Measurements from ENCODE around the gene DTYMK. TPM values are rescaled to one million over a fixed set of nuclear protein-coding genes. Genes with fewer than 3 reads are reported as not detected.

DTYMK gene
- polyA plus RNA-seq, 1 donor from 2014 or later: 40.5 TPM

DNA sequence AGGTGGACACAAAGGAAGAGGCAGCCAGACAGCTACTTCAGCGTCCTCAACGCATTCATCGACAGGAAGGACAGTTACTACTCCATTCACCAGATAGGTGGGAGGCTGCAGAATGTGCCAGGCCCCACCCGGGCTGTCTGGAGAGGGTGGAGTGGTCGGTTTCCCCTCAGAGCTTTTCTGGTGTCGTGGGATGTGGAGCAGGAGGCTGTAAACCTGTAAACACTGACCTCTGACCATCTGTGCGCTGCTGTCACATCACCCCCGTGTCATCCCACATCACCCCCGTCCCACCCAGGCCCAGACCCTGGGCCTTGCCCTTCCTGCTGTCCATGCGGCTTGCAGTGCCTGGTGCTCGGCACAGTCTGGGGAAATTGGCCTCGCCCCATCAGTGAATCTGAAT is 32.1 kb downstream of the DTYMK start:
- peaks cover 8% of the 10 kb centered on the region for H3K36me3 Mint-ChIP-seq
- no peak overlapping the region for H3K4me3 Mint-ChIP-seq
- H3K27me3 Mint-ChIP-seq: no peaks in the 10 kb centered on the region
- H3K9me3 Mint-ChIP-seq: no peaks in the 10 kb centered on the region
- no peak overlapping the region for H3K27ac Mint-ChIP-seq
- no peaks in the 10 kb centered on the region for H3K4me1 Mint-ChIP-seq

DNA sequence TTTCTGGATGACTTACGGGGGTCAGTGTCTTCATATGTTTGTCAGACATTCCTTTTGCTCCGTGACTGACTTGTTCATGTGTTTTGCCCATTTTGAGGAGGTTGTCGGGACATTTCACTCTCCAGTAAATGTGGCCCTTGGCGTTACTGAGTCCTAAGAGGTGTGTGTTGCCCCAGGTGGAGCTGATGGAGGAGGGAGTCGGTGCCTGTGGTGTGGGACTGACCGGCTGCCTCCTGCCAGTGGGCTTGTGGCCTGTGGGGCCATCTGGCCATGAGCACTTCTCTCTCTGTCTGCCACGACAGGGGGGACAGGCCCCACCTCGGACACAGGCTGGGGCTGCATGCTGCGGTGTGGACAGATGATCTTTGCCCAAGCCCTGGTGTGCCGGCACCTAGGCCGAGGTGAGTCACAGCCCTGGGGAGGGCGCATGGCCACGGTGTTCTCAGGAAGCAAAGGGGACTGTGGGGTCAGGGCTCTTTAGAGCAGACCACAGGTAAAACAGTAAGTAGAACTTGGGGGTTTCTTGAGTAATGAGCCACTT is 33.3 kb downstream of the DTYMK start:
- Mint-ChIP-seq H3K9me3 (no peaks in the 10 kb centered on the region), H3K4me3 (no peak overlapping the region), H3K27ac (no peak overlapping the region), H3K27me3 (no peaks in the 10 kb centered on the region), H3K4me1 (peaks cover 0 to 4% (median 3%) of the 10 kb centered on the region in 3 donors), H3K36me3 (peaks cover 5% of the 10 kb centered on the region)

DNA sequence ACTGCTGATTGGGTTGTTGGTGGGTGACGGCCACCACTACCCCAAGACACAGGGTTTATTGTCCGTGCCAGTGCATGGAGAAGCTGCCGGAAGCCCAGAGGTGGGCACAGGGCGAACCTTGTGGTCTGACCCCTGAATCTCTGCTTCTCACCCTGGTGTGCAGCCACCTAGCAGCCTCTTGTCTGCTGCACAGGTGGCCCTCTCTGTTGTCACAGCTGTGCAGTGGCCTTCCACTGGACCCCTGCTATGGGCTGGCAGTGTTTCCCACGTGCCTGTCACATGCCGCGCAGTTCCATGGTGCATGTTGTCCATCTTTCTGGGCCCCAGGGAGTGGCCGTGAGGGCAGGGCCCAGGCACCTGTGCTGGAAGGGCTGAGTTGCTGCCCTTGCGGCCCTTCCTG is 33.9 kb downstream of the DTYMK start:
- Mint-ChIP-seq H3K27ac (no peak overlapping the region), H3K4me1 (peaks cover 0 to 4% (median 3%) of the 10 kb centered on the region in 3 donors), H3K4me3 (no peak overlapping the region), H3K36me3 (peaks cover 5% of the 10 kb centered on the region), H3K9me3 (no peaks in the 10 kb centered on the region), H3K27me3 (no peaks in the 10 kb centered on the region)

DNA sequence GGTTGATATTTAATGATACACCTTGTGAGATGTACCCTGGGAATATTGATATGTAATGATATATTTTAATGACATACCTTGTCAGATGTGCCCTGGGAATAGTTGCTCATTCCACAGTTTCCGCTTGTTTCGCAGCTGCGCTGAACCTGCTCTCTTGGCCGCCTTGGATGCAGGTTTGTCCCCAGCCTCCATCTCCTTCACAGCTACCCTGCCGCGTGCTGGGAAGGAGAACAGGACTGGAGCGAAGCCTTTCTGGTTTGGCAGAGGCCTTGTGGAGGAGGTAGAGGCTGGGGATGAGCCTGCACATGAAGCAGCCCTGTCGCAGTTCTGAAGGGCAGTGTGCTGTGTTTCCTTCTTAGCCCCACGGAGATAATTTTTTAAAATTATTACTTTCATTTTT is 34.5 kb downstream of the DTYMK start:
- H3K4me3 Mint-ChIP-seq: no peak overlapping the region

DNA sequence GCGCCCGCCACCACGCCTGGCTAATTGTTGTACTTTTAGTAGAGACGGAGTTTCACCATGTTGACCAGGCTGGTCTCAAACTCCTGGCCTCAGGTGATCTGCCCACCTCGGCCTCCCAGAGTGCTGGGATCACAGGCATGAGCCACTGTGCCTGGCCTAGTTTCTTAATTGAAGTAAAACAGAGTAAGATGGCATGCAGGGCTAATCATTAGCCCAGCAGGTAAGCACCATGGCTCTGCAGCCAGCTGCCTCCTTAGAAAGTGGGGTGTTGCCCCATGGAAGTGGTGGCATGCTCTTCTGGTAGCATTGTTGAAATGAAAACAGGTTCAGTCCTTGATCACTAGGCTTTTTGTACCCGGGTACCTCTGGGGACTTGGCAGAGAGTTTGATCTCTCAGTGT is 36.7 kb downstream of the DTYMK start:
- Mint-ChIP-seq H3K27ac (no peak overlapping the region), H3K27me3 (no peaks in the 10 kb centered on the region), H3K36me3 (peaks cover 2% of the 10 kb centered on the region), H3K4me3 (no peak overlapping the region), H3K4me1 (peaks cover 0 to 6% (median 4%) of the 10 kb centered on the region in 3 donors), H3K9me3 (no peaks in the 10 kb centered on the region)

More for the DNA sequence above, 34.5 kb downstream of the DTYMK start:
- Mint-ChIP-seq H3K36me3 (peaks cover 5% of the 10 kb centered on the region), H3K4me1 (peaks cover 0 to 4% (median 3%) of the 10 kb centered on the region in 3 donors), H3K27me3 (no peaks in the 10 kb centered on the region), H3K9me3 (no peaks in the 10 kb centered on the region), H3K27ac (no peak overlapping the region)

DNA sequence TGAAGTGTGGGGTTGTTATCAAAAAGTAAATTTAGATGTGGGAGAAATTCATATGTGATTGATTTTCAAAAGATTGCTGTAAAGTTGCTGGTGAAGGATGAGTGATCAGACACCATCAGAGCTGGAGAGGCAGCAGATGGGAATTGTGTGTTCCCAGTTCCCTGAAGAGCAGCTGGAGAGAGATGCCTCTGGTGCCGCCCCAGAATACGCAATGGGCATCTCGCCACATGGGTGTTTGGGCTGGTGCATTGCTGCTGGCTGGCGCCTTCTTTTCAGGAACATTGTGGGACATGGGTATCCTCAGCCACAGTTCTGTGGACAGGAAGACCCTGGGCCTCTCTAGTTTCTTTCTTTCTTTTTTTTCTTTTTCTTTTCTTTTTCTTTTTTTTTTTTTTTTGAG is 37.2 kb downstream of the DTYMK start:
- Mint-ChIP-seq H3K4me1 (peaks cover 0 to 6% (median 4%) of the 10 kb centered on the region in 3 donors), H3K27me3 (no peaks in the 10 kb centered on the region), H3K9me3 (no peaks in the 10 kb centered on the region), H3K36me3 (peaks cover 2% of the 10 kb centered on the region), H3K27ac (no peak overlapping the region), H3K4me3 (no peak overlapping the region)

DNA sequence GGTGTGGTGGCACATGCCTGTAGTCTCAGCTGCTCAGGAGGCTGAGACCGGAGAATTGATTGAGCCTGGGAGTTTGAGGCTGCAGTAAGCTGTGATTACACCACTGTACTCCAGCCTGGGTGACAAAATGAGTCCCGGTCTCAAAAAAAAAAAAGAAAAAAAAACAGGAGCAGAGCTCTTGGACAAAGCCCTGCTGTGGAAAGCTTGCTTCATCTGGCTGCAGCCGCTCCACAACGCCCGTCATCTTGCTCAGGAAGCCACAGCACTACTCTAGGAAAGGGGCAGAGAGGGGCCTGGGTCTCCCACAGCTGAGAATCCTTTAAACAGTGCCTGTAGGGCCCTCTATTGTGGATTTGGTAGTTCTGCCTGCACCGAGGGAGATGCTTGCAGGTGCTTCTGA is 38.2 kb downstream of the DTYMK start:
- peak overlapping the region in 2 of 3 donors; percentile 59 for H3K27ac Mint-ChIP-seq
- no peaks in the 10 kb centered on the region for H3K9me3 Mint-ChIP-seq
- H3K4me3 Mint-ChIP-seq: no peak overlapping the region
- peaks cover 0 to 6% (median 6%) of the 10 kb centered on the region in 3 donors for H3K4me1 Mint-ChIP-seq
- peaks cover 2% of the 10 kb centered on the region for H3K36me3 Mint-ChIP-seq
- H3K27me3 Mint-ChIP-seq: no peaks in the 10 kb centered on the region

DNA sequence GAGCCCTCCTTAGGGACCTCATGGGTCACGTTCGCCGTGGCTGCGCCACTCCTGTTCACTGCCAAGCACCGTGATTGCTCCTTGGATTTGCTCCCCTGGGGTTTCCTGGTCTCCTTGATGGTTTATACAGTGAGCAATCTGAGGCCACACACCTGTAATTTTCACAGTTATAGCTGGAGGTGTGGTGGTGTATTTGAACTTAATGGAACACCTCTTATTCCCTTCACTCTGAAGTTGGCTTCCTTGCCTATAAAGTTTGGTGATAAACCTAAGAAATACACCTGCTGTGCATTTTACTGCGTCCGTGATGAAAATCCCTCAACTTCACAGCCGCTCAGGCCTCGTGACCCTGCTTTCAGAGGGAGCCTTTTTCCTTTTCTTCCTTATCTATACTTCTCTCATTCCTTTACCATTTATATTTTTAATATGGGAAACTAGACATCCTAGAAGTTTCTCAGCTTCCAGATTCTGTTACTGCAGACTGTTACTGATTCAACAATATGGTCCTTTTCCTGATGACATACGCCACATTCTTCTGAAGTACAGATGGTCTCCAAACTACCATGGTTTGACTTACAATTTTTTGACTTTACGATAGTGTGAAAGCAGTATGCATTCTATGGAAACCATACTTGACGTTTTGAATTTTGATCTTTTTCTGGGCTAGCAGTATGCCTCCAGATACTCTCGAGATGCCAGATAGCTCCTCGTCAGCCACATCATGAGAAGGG is 40.5 kb downstream of the DTYMK start:
- Mint-ChIP-seq H3K36me3 (no peaks in the 10 kb centered on the region), H3K27ac (no peak overlapping the region), H3K9me3 (no peaks in the 10 kb centered on the region), H3K4me3 (no peak overlapping the region), H3K4me1 (peaks cover 0 to 18% (median 14%) of the 10 kb centered on the region in 3 donors), H3K27me3 (no peaks in the 10 kb centered on the region)

DNA sequence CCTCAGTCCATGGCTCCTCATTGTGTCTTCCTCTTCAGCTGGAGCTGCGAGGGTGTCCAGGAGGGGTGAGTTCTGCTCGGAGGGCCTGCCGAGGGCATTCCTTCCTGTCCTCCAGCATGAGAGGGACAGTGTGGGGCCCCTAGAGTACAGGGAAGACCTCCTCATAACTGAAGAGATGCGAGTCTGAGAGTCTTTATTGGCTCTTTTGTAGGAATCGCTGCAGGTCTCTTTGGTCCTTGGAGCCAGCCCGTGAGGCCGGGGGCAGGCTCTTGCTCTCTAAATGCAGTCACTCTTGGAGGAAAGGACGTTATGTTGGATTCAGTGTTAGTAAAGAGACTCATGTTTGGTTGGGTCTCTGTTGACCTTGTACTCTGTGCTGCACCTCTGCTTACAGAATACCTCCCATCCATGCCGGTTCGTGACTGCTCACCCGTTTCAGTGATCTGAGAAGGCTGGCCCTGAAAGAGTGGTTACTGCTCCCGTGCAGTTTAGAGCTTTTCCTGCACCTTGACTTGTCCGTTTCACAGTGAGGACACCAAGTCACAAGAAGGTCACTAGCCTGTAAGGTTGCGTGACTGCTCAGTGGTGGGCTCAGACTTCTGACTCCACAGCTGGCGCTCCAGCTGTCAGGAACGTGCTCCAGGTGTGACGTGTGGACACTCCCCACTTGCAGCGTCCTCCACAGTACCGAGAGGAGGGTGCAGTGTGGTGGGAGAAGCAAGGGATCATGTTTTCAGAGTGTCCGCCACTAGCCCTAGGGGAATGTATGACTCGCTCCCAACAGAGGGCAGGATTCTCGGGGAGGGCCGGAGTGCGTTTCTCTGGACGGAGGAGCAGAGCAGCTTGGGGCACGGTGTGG is 41.3 kb downstream of the DTYMK start:
- no peaks in the 10 kb centered on the region for H3K36me3 Mint-ChIP-seq
- H3K4me3 Mint-ChIP-seq: no peak overlapping the region
- no peaks in the 10 kb centered on the region for H3K9me3 Mint-ChIP-seq
- no peaks in the 10 kb centered on the region for H3K27me3 Mint-ChIP-seq
- peaks cover 0 to 26% (median 17%) of the 10 kb centered on the region in 3 donors for H3K4me1 Mint-ChIP-seq
- H3K27ac Mint-ChIP-seq: no peak overlapping the region

DNA sequence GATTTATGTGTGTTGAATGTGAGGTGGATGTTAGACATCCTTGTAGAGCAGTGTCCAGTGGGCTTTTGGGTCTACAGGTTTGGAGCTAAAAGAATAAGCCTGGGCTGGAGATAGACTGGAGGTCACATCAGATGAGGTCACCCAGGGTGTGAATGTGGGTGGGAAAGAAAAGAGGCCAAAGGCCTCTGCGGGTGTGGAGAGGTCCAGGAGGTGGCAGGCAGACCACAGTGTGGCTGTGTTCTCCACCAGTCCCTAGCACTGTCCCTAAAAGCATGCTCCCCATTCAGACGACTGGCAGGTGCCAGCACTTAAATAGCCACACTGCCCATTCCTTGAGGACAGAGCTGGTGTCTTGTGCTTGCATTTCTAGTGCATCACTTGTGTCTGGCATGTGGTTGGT is 45.0 kb downstream of the DTYMK start:
- peak overlapping the region in 2 of 3 donors; percentile 31 to 71 for H3K27ac Mint-ChIP-seq
- H3K36me3 Mint-ChIP-seq: peaks cover 4% of the 10 kb centered on the region
- no peaks in the 10 kb centered on the region for H3K9me3 Mint-ChIP-seq
- peak overlapping the region in 2 of 4 donors; percentile 55 to 91 for H3K4me3 Mint-ChIP-seq
- peaks cover 11 to 38% (median 27%) of the 10 kb centered on the region in 3 donors for H3K4me1 Mint-ChIP-seq
- H3K27me3 Mint-ChIP-seq: no peaks in the 10 kb centered on the region

DNA sequence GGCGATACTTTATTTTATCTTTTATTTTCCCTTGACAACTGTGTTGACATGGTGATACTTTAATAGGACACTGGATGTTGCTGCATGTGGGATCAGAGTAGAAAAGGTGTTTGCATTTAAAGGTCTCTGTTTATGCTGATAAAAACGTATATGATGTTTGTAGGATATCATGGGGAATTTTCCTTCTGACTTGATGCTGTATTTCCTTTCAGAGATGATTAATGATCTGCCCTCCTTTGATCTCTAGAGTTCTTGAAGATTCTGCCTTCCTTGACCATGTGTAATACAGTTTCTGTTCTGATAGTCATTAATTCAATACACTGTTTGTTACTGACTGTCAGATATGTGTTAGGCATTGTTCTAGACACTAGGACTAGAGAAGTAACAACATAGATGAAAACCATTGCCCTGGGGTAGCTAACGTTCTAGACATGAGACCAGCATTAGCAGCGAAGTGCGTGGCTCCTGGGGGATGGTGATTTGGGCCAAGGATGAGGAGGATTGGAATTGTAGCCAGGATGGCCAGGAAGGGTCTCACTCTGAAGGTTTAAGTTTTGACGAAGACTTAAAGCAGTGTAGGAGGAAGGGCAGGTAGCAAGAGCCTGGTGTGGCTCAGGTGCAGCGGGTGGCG is 46.3 kb downstream of the DTYMK start:
- H3K27ac Mint-ChIP-seq: peak overlapping the region in 2 of 3 donors; percentile 63 to 64
- H3K36me3 Mint-ChIP-seq: peaks cover 4% of the 10 kb centered on the region
- H3K9me3 Mint-ChIP-seq: no peaks in the 10 kb centered on the region
- no peaks in the 10 kb centered on the region for H3K27me3 Mint-ChIP-seq
- peaks cover 16 to 42% (median 28%) of the 10 kb centered on the region in 3 donors for H3K4me1 Mint-ChIP-seq
- peak overlapping the region in 2 of 4 donors; percentile 24 to 91 for H3K4me3 Mint-ChIP-seq

DNA sequence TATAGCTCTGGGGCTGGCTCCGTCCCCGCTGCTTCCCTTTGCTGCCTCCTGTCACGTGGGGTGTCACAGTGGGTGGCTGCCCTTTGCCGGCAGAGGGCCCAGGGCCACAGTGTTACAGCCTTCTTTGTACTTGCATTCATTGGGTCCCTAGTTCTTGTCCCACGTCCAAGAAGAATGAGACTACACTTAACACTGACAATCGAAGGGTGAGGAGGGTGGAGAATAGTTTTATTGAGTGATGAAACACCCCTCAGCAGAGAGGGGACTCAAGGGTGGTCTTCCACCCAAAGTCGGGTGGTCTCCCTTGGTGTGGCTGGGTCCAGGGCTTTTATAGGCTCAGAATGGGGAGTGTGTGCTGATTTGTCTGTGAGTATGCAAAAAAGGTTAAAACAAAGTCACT is 47.2 kb downstream of the DTYMK start:
- no peaks in the 10 kb centered on the region for H3K9me3 Mint-ChIP-seq
- H3K4me3 Mint-ChIP-seq: peak overlapping the region in 3 of 4 donors; percentile 3 to 91 (median 54)
- H3K27ac Mint-ChIP-seq: peak overlapping the region; percentile 16 to 86 (median 63)
- no peaks in the 10 kb centered on the region for H3K27me3 Mint-ChIP-seq
- H3K36me3 Mint-ChIP-seq: peaks cover 4% of the 10 kb centered on the region
- peaks cover 21 to 46% (median 30%) of the 10 kb centered on the region in 3 donors for H3K4me1 Mint-ChIP-seq

DNA sequence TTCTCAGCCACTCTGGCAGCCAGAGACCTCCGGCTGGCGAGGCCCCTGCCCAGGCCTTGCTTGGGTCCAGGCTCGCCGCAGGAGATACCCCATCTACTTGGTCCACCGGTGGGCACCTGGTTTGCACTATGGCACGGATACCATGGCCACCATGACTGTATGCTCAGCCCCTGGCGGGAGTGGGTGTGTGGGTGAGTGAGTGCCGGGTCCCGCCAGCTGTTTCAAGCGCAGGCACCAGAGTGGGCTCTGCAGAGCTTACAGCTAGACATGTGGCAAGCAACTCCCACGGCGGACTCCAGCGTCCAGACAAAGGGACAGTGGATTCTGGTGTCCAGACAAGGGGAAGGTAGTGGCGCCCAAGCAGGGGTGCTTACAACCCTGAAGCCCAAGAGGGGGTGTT is 47.7 kb downstream of the DTYMK start:
- no peaks in the 10 kb centered on the region for H3K27me3 Mint-ChIP-seq
- no peaks in the 10 kb centered on the region for H3K9me3 Mint-ChIP-seq
- peak overlapping the region in 3 of 4 donors; percentile 91 to 96 (median 93) for H3K4me3 Mint-ChIP-seq
- H3K27ac Mint-ChIP-seq: peak overlapping the region; percentile 16 to 88 (median 86)
- H3K36me3 Mint-ChIP-seq: peaks cover 4% of the 10 kb centered on the region
- peaks cover 21 to 46% (median 30%) of the 10 kb centered on the region in 3 donors for H3K4me1 Mint-ChIP-seq

DNA sequence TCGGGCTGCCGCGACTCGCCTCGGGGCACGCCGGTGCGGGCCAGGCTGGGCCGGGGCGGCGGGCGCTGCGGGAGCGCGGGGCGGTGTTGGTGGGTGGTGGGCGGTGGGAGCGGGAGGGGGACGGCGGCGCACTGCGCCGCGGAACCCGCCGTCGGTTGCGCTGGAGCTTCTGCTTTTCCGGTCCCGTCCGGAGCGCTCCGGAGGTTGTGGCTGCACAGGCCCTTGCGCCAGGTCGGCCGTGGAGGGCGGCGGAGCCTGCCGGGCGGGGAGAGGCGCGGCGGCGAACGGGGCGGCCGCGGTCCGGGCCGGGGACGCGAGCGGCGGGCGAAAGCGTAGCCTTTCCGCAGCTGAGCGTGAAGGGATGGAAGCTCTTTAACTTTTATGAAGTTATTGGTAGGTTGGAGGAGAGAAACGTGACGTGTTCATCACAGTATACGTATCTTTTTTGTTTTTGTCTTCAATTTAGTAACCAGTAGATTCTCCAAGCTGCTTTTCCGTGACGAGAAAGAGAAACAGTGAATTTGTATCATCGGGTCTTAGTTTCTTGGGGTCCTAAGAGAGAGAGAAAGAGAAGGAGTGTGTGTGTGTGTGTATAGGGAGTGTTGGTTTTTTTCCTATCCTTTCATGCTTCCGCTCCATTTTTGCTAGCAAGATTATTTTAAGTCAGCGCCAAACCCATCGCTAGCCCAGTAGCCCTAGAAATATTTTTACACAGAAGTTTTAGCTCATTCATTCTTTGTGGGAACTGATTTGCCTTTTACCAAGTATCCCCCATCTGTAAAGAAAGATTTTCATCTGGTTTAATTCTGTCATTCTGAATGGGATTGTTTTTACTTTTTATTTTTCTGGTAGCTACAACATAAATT is 48.6 kb downstream of the DTYMK start:
- Mint-ChIP-seq H3K4me3 (peak overlapping the region; percentile 89 to 96 (median 92)), H3K27me3 (no peaks in the 10 kb centered on the region), H3K36me3 (peaks cover 4% of the 10 kb centered on the region), H3K9me3 (no peaks in the 10 kb centered on the region), H3K4me1 (peaks cover 21 to 43% (median 30%) of the 10 kb centered on the region in 3 donors), H3K27ac (peak overlapping the region; percentile 54 to 88 (median 86))

All from IgD-negative memory B cell (primary cell).